H1 (cell line): ENCODE results near the gene SEMA4C.

Experiments used
- BRCA1 ChIP-seq: IDR thresholded peaks from 2 replicates; pipeline ENCODE4 v1.6.1; 2012; ENCODE audit warnings: low read depth, low read length, improper control_type of control experiment
- CHD2 ChIP-seq: IDR thresholded peaks from 2 replicates; pipeline ENCODE4 v1.6.1; 2012; ENCODE audit warnings: low read length, improper control_type of control experiment
- CTCF ChIP-seq, 3 experiments: IDR thresholded peaks; 1 replicate in 2 of 3; 2 replicates in 1 of 3; pipeline versions ENCODE4 v1.5.1 to v1.6.1; 2011; ENCODE audit warnings: low read length in 3 of 3, mild to moderate bottlenecking in 3 of 3, inconsistent platforms in 2 of 3, low read depth in 1 of 3, moderate library complexity in 1 of 3; ENCODE audit not compliant: insufficient read depth in 1 of 3; ENCODE audit errors: control extremely low read depth in 1 of 3
- EZH2 ChIP-seq: fragments of 200-600 bp; sonication (generic); IDR thresholded peaks from 2 replicates; pipeline ENCODE4 v1.7.1; 2012; ENCODE audit warnings: low read depth, mild to moderate bottlenecking, moderate library complexity, low read length, inconsistent platforms; ENCODE audit not compliant: severe bottlenecking
- HDAC2 ChIP-seq, 2 experiments: fragments of 300-600 bp in 1 of 2; sonication (generic) in 1 of 2; IDR thresholded peaks; 2 replicates each; pipeline ENCODE4 v1.6.1; 2011 to 2012; ENCODE audit warnings: low read depth in 2 of 2, low read length in 2 of 2, mild to moderate bottlenecking in 2 of 2, moderate library complexity in 2 of 2, borderline replicate concordance in 1 of 2, inconsistent platforms in 1 of 2
- PHF8 ChIP-seq: fragments of 200-600 bp; sonication (generic); conservative IDR thresholded peaks from 2 replicates; pipeline ENCODE4 v1.7.1; 2012; ENCODE audit warnings: low read depth, mild to moderate bottlenecking, inconsistent platforms, low read length, moderate library complexity
- POLR2A ChIP-seq, 2 experiments: IDR thresholded peaks; 1 replicate in 1 of 2; 2 replicates in 1 of 2; pipeline ENCODE4 v1.6.1; 2011; ENCODE audit warnings: low read depth in 2 of 2, low read length in 2 of 2, mild to moderate bottlenecking in 2 of 2; ENCODE audit errors: control extremely low read depth in 1 of 2
- POLR2AphosphoS5 ChIP-seq: IDR thresholded peaks from 2 replicates; pipeline ENCODE4 v1.6.1; 2011; ENCODE audit warnings: low read depth, low read length
- TCF12 ChIP-seq: IDR thresholded peaks from 2 replicates; pipeline ENCODE4 v1.6.1; 2011; ENCODE audit warnings: low read depth, mild to moderate bottlenecking, low read length

GRCh38 chr2:96894151-96894531 is 24.3 kb upstream of the SEMA4C start:
- TF ChIP-seq CTCF (IDR thresholded peaks at IDR 0.05; ENCODE audit: control extremely low read depth in 1 of 3, insufficient read depth in 1 of 3, low read depth in 1 of 3, low read length in 3 of 3) (no peak), POLR2A (IDR thresholded peaks at IDR 0.05; ENCODE audit: control extremely low read depth in 1 of 2, low read depth in 2 of 2, low read length in 2 of 2) (no peak), PHF8 (no peak), TCF12 (no peak), CHD2 (no peak), BRCA1 (no peak), HDAC2 (IDR thresholded peaks at IDR 0.05; ENCODE audit: borderline replicate concordance in 1 of 2, low read depth in 2 of 2, low read length in 2 of 2) (no peak), EZH2 (no peak), POLR2AphosphoS5 (no peak)
